HepG2 (cell line): ENCODE data around the gene ABHD6. TPM values are rescaled to one million over a fixed set of nuclear protein-coding genes. Genes with fewer than 3 reads are reported as not detected.
A peak's percentile ranks its signal among the peaks of the same experiment; 100 is the strongest.

ENCODE experiments used
- BCLAF1 ChIP-seq: fragments of 450-650 bp; IDR thresholded peaks from 2 replicates; pipeline ENCODE4 v1.6.1; 2017; ENCODE audit warnings: mild to moderate bottlenecking
- DR1 ChIP-seq: sonication (generic); formaldehyde crosslinking; IDR thresholded peaks from 2 replicates; pipeline ENCODE4 v1.8.0; 2021; ENCODE audit warnings: mild to moderate bottlenecking, missing genetic modification reagents, inconsistent platforms
- ETS1 ChIP-seq: sonication (generic); formaldehyde crosslinking; IDR thresholded peaks from 2 replicates; pipeline ENCODE4 v1.4.0; 2020; ENCODE audit warnings: missing genetic modification reagents
- HDAC6 ChIP-seq: fragments of 200-600 bp; sonication (generic); IDR thresholded peaks from 2 replicates; pipeline ENCODE4 v1.7.0; 2017; ENCODE audit warnings: mild to moderate bottlenecking, antibody characterized with exemption, low read length, low read depth
- HIVEP1 ChIP-seq: sonication (generic); formaldehyde crosslinking; IDR thresholded peaks from 2 replicates; pipeline ENCODE4 v1.4.0; 2020; ENCODE audit warnings: mild to moderate bottlenecking, missing genetic modification reagents
- IRF2 ChIP-seq: IDR thresholded peaks from 2 replicates; pipeline ENCODE4 v1.6.1; 2018; ENCODE audit warnings: missing genetic modification reagents, missing compliant biosample characterization
- JUND ChIP-seq: sonication (generic); formaldehyde crosslinking; IDR thresholded peaks from 2 replicates; pipeline ENCODE4 v1.8.0; 2022; ENCODE audit warnings: mild to moderate bottlenecking, missing genetic modification reagents
- KLF6 ChIP-seq: IDR thresholded peaks from 2 replicates; pipeline ENCODE4 v1.8.0; 2016; ENCODE audit warnings: missing biosample characterization, missing genetic modification reagents
- MED13 ChIP-seq: sonication (generic); formaldehyde crosslinking; IDR thresholded peaks from 2 replicates; pipeline ENCODE4 v1.5.0; 2020; ENCODE audit warnings: missing genetic modification reagents
- MIXL1 ChIP-seq: IDR thresholded peaks from 2 replicates; pipeline ENCODE4 v1.6.1; 2016
- SP140L ChIP-seq: sonication (generic); formaldehyde crosslinking; IDR thresholded peaks from 2 replicates; pipeline ENCODE4 v1.4.0; 2020; ENCODE audit warnings: missing genetic modification reagents, borderline replicate concordance
- TCF7L2 ChIP-seq: IDR thresholded peaks from 2 replicates; pipeline ENCODE4 v1.6.1; 2011; ENCODE audit warnings: mild to moderate bottlenecking, low read depth, low read length, moderate library complexity
- ZBTB7B ChIP-seq: sonication (generic); formaldehyde crosslinking; IDR thresholded peaks from 2 replicates; pipeline ENCODE4 v1.4.0; 2020; ENCODE audit warnings: missing genetic modification reagents
- ZEB1 ChIP-seq: IDR thresholded peaks from 2 replicates; pipeline ENCODE4 v1.6.1; 2012; ENCODE audit warnings: mild to moderate bottlenecking, low read depth, inconsistent platforms; ENCODE audit not compliant: insufficient replicate concordance
- ZFP90 ChIP-seq: sonication (generic); formaldehyde crosslinking; IDR thresholded peaks from 2 replicates; pipeline ENCODE4 v1.8.0; 2022; ENCODE audit warnings: missing genetic modification reagents, mild to moderate bottlenecking, inconsistent platforms, borderline replicate concordance
- ZNF121 ChIP-seq: sonication (generic); formaldehyde crosslinking; IDR thresholded peaks from 2 replicates; pipeline ENCODE4 v1.5.0; 2020; ENCODE audit warnings: mild to moderate bottlenecking, missing genetic modification reagents
- ZNF253 ChIP-seq: sonication (generic); formaldehyde crosslinking; IDR thresholded peaks from 2 replicates; pipeline ENCODE4 v1.8.0; 2022; ENCODE audit warnings: mild to moderate bottlenecking, missing genetic modification reagents, borderline replicate concordance
- ZNF441 ChIP-seq: sonication (generic); formaldehyde crosslinking; IDR thresholded peaks from 2 replicates; pipeline ENCODE4 v1.7.0; 2021; ENCODE audit warnings: missing genetic modification reagents, borderline replicate concordance
- ZNF543 ChIP-seq: sonication (generic); formaldehyde crosslinking; IDR thresholded peaks from 2 replicates; pipeline ENCODE4 v1.4.0; 2020; ENCODE audit warnings: mild to moderate bottlenecking, missing genetic modification reagents
- ZNF644 ChIP-seq: IDR thresholded peaks from 2 replicates; pipeline ENCODE4 v1.6.1; 2016; ENCODE audit warnings: low read depth
- ZNF776 ChIP-seq: sonication (generic); formaldehyde crosslinking; IDR thresholded peaks from 2 replicates; pipeline ENCODE4 v1.4.0; 2020; ENCODE audit warnings: mild to moderate bottlenecking, missing genetic modification reagents
- ZNF816 ChIP-seq: sonication (generic); formaldehyde crosslinking; IDR thresholded peaks from 2 replicates; pipeline ENCODE4 v1.8.0; 2022; ENCODE audit warnings: missing genetic modification reagents, mild to moderate bottlenecking, borderline replicate concordance
- polyA plus RNA-seq, 8 experiments: library from polyadenylated mRNA; depleted of rRNA in 3 of 8; stranded (reverse) in 7 of 8; unstranded in 1 of 8; fragments of >200 nt; fragmentation: Illumina TruSeq in 4 of 8; extraction: Trizol in 4 of 8; gene quantifications; 2 replicates each; pipeline versions ENCODE4 v1.2.1 to v1.2.3, GENCODE V29; 2011 to 2016; ENCODE audit warnings: low read depth in 4 of 8, missing spikeins in 1 of 8, mixed read lengths in 1 of 8; ENCODE audit not compliant: insufficient read depth in 1 of 8
- total RNA-seq, 5 experiments: library from RNA; depleted of rRNA; stranded (reverse); fragments of >200 nt; fragmentation: Illumina TruSeq; extraction: Trizol; gene quantifications; 2 replicates each; pipeline ENCODE4 v1.2.3, GENCODE V29; 2016; ENCODE audit warnings: low read depth in 1 of 5
- TF ChIP-seq, protein P1 (sequence below): sonication (generic); formaldehyde crosslinking; IDR thresholded peaks from 2 replicates; pipeline ENCODE4 v1.5.0; 2020; ENCODE audit warnings: missing genetic modification reagents

ABHD6 gene
- total and polyA plus RNA-seq, 2 of the 13 experiments (the other 11 are each of a cell fraction or from before 2014, with no cell fraction given) = 9.0 to 17.2 TPM

- TF ChIP-seq JUND (CRISPR knock-in tag) (peak; percentile 93), SP140L (peak; percentile 91; the same call in 1 of the 2 replicates), DR1 (CRISPR knock-in tag) (peak; percentile 54), ZBTB7B (CRISPR knock-in tag) (peak; percentile 78), HDAC6 (no peak), KLF6 (peak; percentile 85; the same call in 1 of the 2 replicates), IRF2 (peak; percentile 88), ZNF441 (CRISPR knock-in tag) (no peak), ZNF776 (no peak), MIXL1 (CRISPR knock-in tag) (peak; percentile 59; the same call in 1 of the 2 replicates), ZNF816 (CRISPR knock-in tag) (peak; percentile 36; the same call in 1 of the 2 replicates), MED13 (CRISPR knock-in tag) (0 out of 2 replicates have a peak, but pooled peaks have one; percentile 9), ZFP90 (CRISPR knock-in tag) (peak; percentile 56; the same call in 1 of the 2 replicates), HIVEP1 (CRISPR knock-in tag) (peak; percentile 80), ZEB1 (no peak), ZNF644 (CRISPR knock-in tag) (no peak), TCF7L2 (no peak), ETS1 (no peak), ZNF253 (CRISPR knock-in tag) (no peak), ZNF543 (CRISPR knock-in tag) (no peak), ZNF121 (CRISPR knock-in tag) (no peak), BCLAF1 (no peak)
- TF ChIP-seq, protein P1, sequence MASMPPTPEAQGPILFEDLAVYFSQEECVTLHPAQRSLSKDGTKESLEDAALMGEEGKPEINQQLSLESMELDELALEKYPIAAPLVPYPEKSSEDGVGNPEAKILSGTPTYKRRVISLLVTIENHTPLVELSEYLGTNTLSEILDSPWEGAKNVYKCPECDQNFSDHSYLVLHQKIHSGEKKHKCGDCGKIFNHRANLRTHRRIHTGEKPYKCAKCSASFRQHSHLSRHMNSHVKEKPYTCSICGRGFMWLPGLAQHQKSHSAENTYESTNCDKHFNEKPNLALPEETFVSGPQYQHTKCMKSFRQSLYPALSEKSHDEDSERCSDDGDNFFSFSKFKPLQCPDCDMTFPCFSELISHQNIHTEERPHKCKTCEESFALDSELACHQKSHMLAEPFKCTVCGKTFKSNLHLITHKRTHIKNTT (CRISPR knock-in tag) = no peak
Measured at GRCh38 chr3:58305882-58306711, 68.5 kb downstream of the ABHD6 start, which contains the start of the genes HTD2 and RPP14 (continued).
